Measurements from ENCODE around the gene CCDC97.
A peak's percentile ranks its signal among the peaks of the same experiment; 100 is the strongest.

The CCDC97 gene

GRCh38 chr19:41320568-41320967 is 10.6 kb downstream of the CCDC97 start:
- no peak for DNase-seq

- DNase-seq: no peak
Observed at GRCh38 chr19:41321204-41321599, 11.2 kb downstream of the CCDC97 start.

DNA sequence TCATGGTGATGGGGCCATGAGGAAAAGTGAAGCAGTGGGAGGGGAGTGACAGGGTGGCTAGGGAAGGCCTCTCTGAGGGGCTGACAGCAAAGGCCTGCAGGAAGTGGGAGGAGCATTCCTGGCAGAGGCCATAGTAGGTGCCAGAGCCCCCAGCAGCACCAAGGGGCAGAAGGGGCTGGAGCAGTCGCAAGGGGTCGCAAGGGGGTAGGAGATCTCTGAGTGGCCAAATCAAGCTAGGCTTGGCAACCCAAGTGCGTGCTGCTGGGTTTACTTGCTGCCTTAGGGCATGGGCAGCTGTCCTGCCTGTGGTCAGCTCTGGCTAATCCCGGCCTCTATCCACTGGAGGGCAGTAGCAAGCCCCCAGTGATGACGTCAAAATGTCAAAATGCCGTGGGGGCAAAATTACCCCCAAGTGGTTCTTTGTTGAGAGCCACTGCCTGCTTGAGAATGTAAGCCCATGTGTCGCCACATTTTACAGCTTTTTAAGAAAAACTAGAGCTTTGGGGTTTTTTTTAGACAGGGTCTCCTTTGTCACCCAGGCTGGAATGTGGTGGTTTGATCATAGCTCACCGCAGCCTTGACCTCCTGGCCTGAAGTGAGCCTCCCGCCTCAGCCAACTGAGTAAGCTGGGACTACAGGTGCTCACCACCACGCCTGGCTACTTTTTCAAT is 11.8 kb downstream of the CCDC97 start:
- DNase-seq: no peak

GRCh38 chr19:41322451-41322850 is 12.5 kb downstream of the CCDC97 start:
- DNase-seq: no peak

- no peak for DNase-seq
Observed at GRCh38 chr19:41323023-41323422, 13.1 kb downstream of the CCDC97 start.

- no peak for DNase-seq
Observed at GRCh38 chr19:41323430-41324125, 13.6 kb downstream of the CCDC97 start.

GRCh38 chr19:41324231-41324702 is 14.3 kb downstream of the CCDC97 start:
- no peak for DNase-seq

- DNase-seq: no peak
Observed at GRCh38 chr19:41324921-41325639, 15.1 kb downstream of the CCDC97 start.

DNA sequence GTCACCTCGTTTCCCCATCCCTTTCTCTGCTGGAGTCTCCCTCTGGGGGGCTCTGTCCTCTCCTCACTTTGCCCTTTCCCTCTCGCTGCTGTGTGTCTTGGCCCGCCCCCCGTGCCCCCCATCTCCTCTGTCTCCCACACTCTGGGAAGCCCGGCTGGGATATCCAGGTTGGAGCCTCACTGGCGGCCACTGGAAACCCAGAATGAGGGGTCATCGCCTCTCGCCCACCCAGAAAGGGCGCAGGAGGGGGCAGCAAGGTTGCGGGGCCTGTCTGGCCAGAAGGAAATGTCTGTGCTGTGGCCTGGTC is 15.6 kb downstream of the CCDC97 start:
- DNase-seq: no peak

DNA sequence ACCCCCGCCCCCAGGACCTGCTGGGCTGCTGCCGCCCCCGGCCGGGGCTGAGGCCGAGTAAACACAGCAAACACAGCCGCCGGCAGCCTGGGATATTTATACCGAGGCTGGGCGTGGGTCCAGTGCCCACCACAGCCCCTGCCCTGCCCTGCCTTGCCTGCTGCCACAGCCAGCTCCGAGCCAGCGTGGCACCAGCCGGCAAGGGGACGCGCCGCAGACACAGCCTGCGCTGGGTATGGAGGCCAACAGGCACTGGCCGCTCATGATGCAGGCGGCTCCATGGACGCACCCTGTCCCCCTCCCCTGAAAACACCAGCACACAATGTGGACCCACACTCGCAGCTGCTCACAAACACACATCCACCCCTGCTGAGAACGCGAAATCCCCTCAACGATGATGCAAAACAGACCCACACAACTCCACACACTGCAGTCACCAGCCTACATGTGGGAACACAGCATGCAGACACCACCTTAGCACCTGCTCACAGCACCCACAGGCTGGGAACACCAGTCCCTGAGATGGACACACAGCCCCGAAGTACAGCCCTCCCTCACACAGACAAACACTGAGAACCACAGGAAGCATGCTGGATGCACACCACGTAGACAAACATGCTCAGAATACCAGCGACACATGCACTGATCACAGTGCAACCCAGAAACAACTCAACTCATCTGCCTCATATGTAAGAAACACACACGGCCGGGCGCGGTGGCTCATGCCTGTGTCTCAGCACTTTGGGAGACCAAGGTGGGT is 16.2 kb downstream of the CCDC97 start:
- peak; percentile 50 to 52 for DNase-seq

DNA sequence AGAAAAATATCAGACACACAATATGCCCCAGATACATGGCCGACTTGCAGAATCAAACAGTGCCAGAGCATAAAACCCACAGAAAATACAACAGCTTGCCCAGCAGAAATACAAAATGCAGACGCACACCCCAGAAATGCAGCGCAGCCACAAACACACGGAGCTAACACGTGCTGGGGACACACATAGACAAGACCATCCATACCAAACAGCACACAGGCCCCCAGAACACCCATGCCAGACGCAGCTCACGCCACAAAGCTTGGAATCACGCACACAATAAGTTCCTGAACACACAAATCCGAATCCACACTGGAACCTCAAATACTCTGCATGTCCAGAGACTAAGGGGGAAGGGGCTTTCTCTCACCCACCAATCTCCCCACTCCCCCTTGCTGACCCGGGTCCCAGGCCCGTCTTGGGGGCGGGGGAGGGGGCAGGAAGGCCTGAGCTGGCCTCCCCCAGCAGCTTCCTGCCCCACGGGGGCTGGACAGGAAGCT is 17.2 kb downstream of the CCDC97 start:
- no peak for DNase-seq

DNA sequence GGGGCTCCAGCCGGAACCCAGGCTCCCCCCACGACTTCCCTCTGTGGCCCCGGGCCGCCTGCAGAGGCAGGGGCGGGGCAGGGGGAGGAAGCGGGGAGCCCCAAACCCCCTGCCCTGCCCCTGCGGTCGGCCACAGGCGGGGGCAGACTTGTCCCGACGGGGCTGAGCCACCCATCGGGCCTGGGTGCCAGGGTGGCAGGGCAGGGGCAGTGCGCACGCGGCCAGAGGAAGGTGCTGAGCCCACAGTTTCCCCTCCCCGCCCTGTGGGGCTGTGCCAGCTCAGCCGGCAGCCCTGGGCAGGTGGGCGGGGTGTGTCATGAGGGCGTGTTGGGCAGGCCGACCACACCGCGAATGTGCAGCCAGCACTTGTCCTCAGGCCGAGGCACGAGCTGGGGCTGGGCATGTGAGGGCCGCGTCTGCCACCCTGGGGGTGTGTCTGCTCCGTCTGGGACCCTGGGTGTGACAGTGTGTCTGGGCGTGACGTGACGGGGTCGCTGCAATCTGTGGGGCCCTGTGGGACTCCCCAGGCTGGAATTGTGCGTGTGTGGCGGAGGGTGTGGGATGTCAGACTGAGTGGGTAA is 17.7 kb downstream of the CCDC97 start:
- peak; percentile 91 to 94 for DNase-seq

- DNase-seq: peak in 1 of 2 experiments; percentile 72
Observed at GRCh38 chr19:41328157-41328841, 18.3 kb downstream of the CCDC97 start.

DNA sequence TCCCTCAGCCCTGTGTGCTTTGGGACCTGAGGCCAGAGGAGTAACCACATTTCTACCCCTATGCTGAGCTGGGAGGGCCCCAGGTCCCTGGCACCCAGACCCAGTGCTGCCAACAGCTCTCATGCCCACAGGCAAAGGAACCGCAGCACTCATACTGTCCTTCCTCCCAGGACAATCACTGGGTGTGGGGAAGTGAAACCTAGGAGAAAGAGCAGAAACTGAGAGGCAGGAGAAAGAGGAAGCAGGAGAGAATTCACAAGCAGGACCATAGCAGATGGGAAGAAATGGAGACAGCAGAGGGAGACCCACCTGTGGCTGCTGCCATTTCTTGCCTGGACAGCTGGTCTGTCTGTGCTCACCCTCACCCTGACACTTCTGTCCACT is 18.9 kb downstream of the CCDC97 start:
- no peak for DNase-seq

- DNase-seq: no peak
Observed at GRCh38 chr19:41330481-41330880, 20.5 kb downstream of the CCDC97 start.

- DNase-seq: no peak
Observed at GRCh38 chr19:41330946-41331678, 21.1 kb downstream of the CCDC97 start.

- no peak for DNase-seq
Observed at GRCh38 chr19:41332000-41332399, 22.0 kb downstream of the CCDC97 start.

GRCh38 chr19:41332468-41332867 is 22.5 kb downstream of the CCDC97 start:
- DNase-seq: no peak

- DNase-seq: no peak
Observed at GRCh38 chr19:41334793-41335192, 24.8 kb downstream of the CCDC97 start.

- no peak for DNase-seq
Observed at GRCh38 chr19:41335467-41335866, 25.5 kb downstream of the CCDC97 start.

GRCh38 chr19:41339936-41340335 is 30.0 kb downstream of the CCDC97 start:
- no peak for DNase-seq

Data from activated T-cell treated with anti-CD3 and anti-CD28 coated beads, Interleukin-2, amount 50 U/mL, for 48 hours (primary cell).